Peyer's patch (tissue), 4 donors: ENCODE results near the gene ERCC8. TPM values are rescaled to one million over a fixed set of nuclear protein-coding genes. Genes with fewer than 3 reads are reported as not detected.

ENCODE experiments used
- DNase-seq, 3 donors: peaks; one replicate each; pipeline ENCODE4 v3.0.0-alpha.2; 2017 to 2019
- H3K27ac ChIP-seq, 4 donors: fragments of 200-600 bp; sonication (generic); one replicate each; pipeline ENCODE4 v1.5.1; 2016 to 2019
- H3K27me3 ChIP-seq, 2 donors: fragments of 200-600 bp; sonication (generic); one replicate each; pipeline ENCODE4 v1.5.1; 2019
- H3K36me3 ChIP-seq, 3 donors: fragments of 200-600 bp; sonication (generic); one replicate each; pipeline ENCODE4 v1.5.1; 2016 to 2019
- H3K4me1 ChIP-seq, 4 donors: fragments of 200-600 bp; sonication (generic); one replicate each; pipeline ENCODE4 v1.5.1; 2016 to 2019
- H3K4me3 ChIP-seq, 4 donors: fragments of 200-600 bp; sonication (generic); 1 replicate in 3 of 4; 2 replicates in 1 of 4; pipeline ENCODE4 v1.5.1; 2016 to 2019; ENCODE audit warnings: mild to moderate bottlenecking in 1 of 4
- H3K9me3 ChIP-seq, 4 donors: fragments of 200-600 bp; sonication (generic); one replicate each; pipeline ENCODE4 v1.5.1; 2016 to 2019; ENCODE audit warnings: mild to moderate bottlenecking in 1 of 4
- POLR2A ChIP-seq, 2 donors: fragments of 450-650 bp; IDR thresholded peaks; one replicate each; pipeline ENCODE4 v1.5.1; 2017; ENCODE audit warnings: antibody characterized with exemption in 2 of 2, mild to moderate bottlenecking in 2 of 2, moderate library complexity in 2 of 2
- total RNA-seq, 4 donors: library from RNA; depleted of rRNA; stranded (reverse); fragments of >200 nt; gene quantifications; one replicate each; pipeline ENCODE4 v1.1.0, GENCODE V29; 2016
- TF ChIP-seq, protein P1 (sequence below), 6 experiments: fragments of 450-650 bp in 4 of 6; fragments of 200-600 bp in 2 of 6; sonication (generic) in 1 of 6; IDR thresholded peaks; one replicate each; pipeline ENCODE4 v1.5.1; 2017 to 2019; ENCODE audit warnings: antibody characterized with exemption in 6 of 6, mild to moderate bottlenecking in 3 of 6, moderate library complexity in 1 of 6

The ERCC8 gene
- total RNA-seq, 4 donors from 2014 or later, result 7.2 to 15.2 (median 7.7) TPM

DNA sequence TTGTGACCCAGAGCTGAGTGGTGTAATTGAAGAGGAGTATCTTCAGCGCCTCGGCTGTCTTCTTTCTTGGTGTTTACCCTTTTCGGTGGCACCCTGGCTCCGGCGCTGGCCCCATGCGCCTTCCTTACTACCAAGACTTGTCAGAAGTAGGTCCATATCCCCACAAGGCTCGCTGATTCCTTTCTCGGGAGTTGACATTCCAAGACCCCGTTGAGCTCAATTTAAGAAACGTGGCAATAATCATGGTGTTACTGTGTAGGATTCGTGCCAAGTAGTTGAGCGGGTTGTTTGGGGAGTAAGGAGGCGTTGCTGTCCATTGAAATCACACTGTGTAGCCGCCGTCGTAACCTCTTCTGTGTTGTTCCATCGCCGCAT lies 930 bp upstream of the ERCC8 start:
- H3K36me3 ChIP-seq, result no peaks in the 10 kb centered on the region
- DNase-seq, result peak in 1 of 3 donors; percentile 46
- H3K27ac ChIP-seq, result peak overlapping the region; percentile 51 to 76 (median 73)
- no peaks in the 10 kb centered on the region for H3K9me3 ChIP-seq
- H3K4me1 ChIP-seq, result peaks cover 0 to 23% (median 5%) of the 10 kb centered on the region in 4 donors
- TF ChIP-seq, protein P1, sequence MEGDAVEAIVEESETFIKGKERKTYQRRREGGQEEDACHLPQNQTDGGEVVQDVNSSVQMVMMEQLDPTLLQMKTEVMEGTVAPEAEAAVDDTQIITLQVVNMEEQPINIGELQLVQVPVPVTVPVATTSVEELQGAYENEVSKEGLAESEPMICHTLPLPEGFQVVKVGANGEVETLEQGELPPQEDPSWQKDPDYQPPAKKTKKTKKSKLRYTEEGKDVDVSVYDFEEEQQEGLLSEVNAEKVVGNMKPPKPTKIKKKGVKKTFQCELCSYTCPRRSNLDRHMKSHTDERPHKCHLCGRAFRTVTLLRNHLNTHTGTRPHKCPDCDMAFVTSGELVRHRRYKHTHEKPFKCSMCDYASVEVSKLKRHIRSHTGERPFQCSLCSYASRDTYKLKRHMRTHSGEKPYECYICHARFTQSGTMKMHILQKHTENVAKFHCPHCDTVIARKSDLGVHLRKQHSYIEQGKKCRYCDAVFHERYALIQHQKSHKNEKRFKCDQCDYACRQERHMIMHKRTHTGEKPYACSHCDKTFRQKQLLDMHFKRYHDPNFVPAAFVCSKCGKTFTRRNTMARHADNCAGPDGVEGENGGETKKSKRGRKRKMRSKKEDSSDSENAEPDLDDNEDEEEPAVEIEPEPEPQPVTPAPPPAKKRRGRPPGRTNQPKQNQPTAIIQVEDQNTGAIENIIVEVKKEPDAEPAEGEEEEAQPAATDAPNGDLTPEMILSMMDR (IDR thresholded peaks at IDR 0.05), result no peak
- no peaks in the 10 kb centered on the region for H3K27me3 ChIP-seq
- H3K4me3 ChIP-seq, result peak overlapping the region; percentile 61 to 80 (median 66)

DNA sequence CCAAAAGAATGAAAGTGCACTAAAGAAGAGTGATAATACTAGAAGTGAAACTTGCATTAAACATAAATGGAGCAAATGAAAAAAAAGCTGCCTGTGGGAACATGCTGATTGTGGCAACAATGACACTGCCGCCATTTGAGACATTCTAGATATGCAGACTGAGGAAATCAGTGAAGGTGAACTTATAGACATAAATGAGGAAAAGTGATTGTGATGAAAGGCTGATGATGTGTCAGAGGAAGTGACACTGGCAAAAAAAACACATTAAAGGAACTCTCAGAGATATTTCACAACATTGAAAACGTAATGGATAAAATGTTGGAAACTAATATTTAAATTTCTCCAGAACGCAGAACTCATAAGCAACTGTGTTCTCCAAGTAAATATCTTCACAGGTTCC lies 1.2 kb downstream of the ERCC8 start:
- Histone ChIP-seq H3K27ac (no peak overlapping the region), H3K4me3 (peak overlapping the region in 1 of 4 donors; percentile 61), H3K4me1 (peaks cover 0 to 23% (median 5%) of the 10 kb centered on the region in 4 donors), H3K27me3 (no peaks in the 10 kb centered on the region), H3K36me3 (no peaks in the 10 kb centered on the region), H3K9me3 (no peaks in the 10 kb centered on the region)
- TF ChIP-seq, protein P1 (IDR thresholded peaks at IDR 0.05), result no peak
- TF ChIP-seq POLR2A (IDR thresholded peaks at IDR 0.05), result no peak
- DNase-seq, result no peak

DNA sequence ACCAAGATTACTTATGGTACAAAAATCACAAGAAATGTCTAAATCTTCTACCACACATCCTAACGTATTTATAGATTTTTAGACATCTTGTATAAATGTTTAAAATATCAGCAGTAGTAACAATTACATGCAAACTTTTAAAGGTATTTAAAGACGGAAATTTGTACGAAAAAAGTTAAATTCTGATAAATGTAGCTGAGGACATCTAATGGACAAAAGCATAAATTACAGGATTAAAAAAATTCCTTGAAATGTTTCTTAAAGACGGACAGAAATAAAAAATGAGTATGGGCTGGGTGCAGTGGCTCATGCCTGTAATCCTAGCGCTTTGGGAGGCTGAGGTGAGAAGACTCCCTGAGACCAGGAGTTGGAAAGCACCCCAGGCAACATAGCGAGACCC lies 15.8 kb downstream of the ERCC8 start:
- no peak overlapping the region for H3K4me3 ChIP-seq
- DNase-seq, result no peak
- no peaks in the 10 kb centered on the region for H3K27me3 ChIP-seq
- no peak overlapping the region for H3K27ac ChIP-seq
- H3K4me1 ChIP-seq, result no peaks in the 10 kb centered on the region
- no peaks in the 10 kb centered on the region for H3K36me3 ChIP-seq
- no peak for TF ChIP-seq POLR2A (IDR thresholded peaks at IDR 0.05)
- TF ChIP-seq, protein P1 (IDR thresholded peaks at IDR 0.05), result peak in 2 of 6 experiments; percentile 21 to 23
- no peaks in the 10 kb centered on the region for H3K9me3 ChIP-seq

GRCh38 chr5:60927450-60927849 lies 17.4 kb downstream of the ERCC8 start:
- H3K9me3 ChIP-seq, result no peaks in the 10 kb centered on the region
- no peak for TF ChIP-seq POLR2A (IDR thresholded peaks at IDR 0.05)
- TF ChIP-seq, protein P1 (IDR thresholded peaks at IDR 0.05), result no peak
- H3K27ac ChIP-seq, result no peak overlapping the region
- no peaks in the 10 kb centered on the region for H3K4me1 ChIP-seq
- DNase-seq, result no peak
- H3K27me3 ChIP-seq, result no peaks in the 10 kb centered on the region
- no peaks in the 10 kb centered on the region for H3K36me3 ChIP-seq
- H3K4me3 ChIP-seq, result no peak overlapping the region

DNA sequence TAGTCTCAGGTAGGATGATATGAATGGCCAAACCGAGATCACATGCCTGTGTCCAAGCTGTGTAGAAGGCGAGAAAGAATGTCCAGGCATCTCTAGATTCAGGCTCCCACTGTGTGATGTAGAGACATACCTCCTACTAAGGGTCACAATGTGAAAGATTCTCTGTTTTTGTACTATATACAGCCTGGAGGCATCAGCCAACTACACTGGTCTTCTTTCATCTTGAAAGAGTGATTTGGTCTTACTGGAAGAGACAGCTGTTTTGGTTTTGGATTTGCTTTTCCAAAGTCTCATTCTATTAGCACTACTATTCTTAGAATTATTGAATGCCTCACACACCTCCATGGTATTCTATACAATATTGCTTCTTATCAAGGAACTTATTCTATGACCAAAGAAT lies 26.4 kb downstream of the ERCC8 start:
- H3K27me3 ChIP-seq, result no peaks in the 10 kb centered on the region
- no peaks in the 10 kb centered on the region for H3K4me1 ChIP-seq
- no peaks in the 10 kb centered on the region for H3K36me3 ChIP-seq
- TF ChIP-seq, protein P1 (IDR thresholded peaks at IDR 0.05), result no peak
- TF ChIP-seq POLR2A (IDR thresholded peaks at IDR 0.05), result no peak
- DNase-seq, result no peak
- H3K4me3 ChIP-seq, result no peak overlapping the region
- H3K27ac ChIP-seq, result no peak overlapping the region
- no peaks in the 10 kb centered on the region for H3K9me3 ChIP-seq

GRCh38 chr5:60916646-60917045 lies 28.2 kb downstream of the ERCC8 start:
- H3K27me3 ChIP-seq, result no peaks in the 10 kb centered on the region
- no peaks in the 10 kb centered on the region for H3K9me3 ChIP-seq
- TF ChIP-seq, protein P1 (IDR thresholded peaks at IDR 0.05), result no peak
- TF ChIP-seq POLR2A (IDR thresholded peaks at IDR 0.05), result no peak
- H3K36me3 ChIP-seq, result no peaks in the 10 kb centered on the region
- H3K4me3 ChIP-seq, result no peak overlapping the region
- H3K4me1 ChIP-seq, result no peaks in the 10 kb centered on the region
- DNase-seq, result no peak
- no peak overlapping the region for H3K27ac ChIP-seq
